Endodermal cell (in vitro differentiated cells): ENCODE results near the gene C1orf167. TPM values are rescaled to one million over a fixed set of nuclear protein-coding genes. Genes with fewer than 3 reads are reported as not detected.

Experiments
- DNase-seq: peaks from one replicate; pipeline ENCODE4 v3.0.0-alpha.2; 2017
- H3K27ac ChIP-seq: 2 replicates; pipeline ENCODE4 v1.5.1; 2013; ENCODE audit warnings: mild to moderate bottlenecking, low read depth, low read length, moderate library complexity
- H3K27me3 ChIP-seq: 2 replicates; pipeline ENCODE4 v1.6.1; 2013; ENCODE audit warnings: mild to moderate bottlenecking, low read length, moderate library complexity; ENCODE audit not compliant: insufficient read depth, control insufficient read depth, poor library complexity, severe bottlenecking
- H3K36me3 ChIP-seq: 2 replicates; pipeline ENCODE4 v1.7.0; 2013; ENCODE audit warnings: mild to moderate bottlenecking, low read length, moderate library complexity; ENCODE audit not compliant: control insufficient read depth, insufficient read depth
- H3K4me1 ChIP-seq: one replicate; pipeline ENCODE4 v1.7.0; 2013; ENCODE audit warnings: low read length; ENCODE audit not compliant: control insufficient read depth, insufficient read depth
- H3K4me3 ChIP-seq: 2 replicates; pipeline ENCODE4 v1.5.1; 2013; ENCODE audit warnings: mild to moderate bottlenecking, low read length, moderate library complexity
- H3K9ac ChIP-seq: 2 replicates; pipeline ENCODE4 v1.6.1; 2013; ENCODE audit warnings: mild to moderate bottlenecking, low read length, moderate library complexity; ENCODE audit not compliant: poor library complexity, severe bottlenecking; ENCODE audit errors: extremely low read depth
- H3K9me3 ChIP-seq: 2 replicates; pipeline ENCODE4 v1.6.1; 2013; ENCODE audit warnings: mild to moderate bottlenecking, low read length, moderate library complexity; ENCODE audit not compliant: control insufficient read depth
- H3K27ac Mint-ChIP-seq: 2 replicates; pipeline ENCODE4 v1.8.0; 2020; ENCODE audit warnings: mixed read lengths
- H3K27me3 Mint-ChIP-seq: 2 replicates; pipeline ENCODE4 v1.8.0; 2021; ENCODE audit warnings: mild to moderate bottlenecking, mixed read lengths; ENCODE audit not compliant: insufficient read depth
- H3K36me3 Mint-ChIP-seq: 2 replicates; pipeline ENCODE4 v1.8.0; 2020; ENCODE audit warnings: low read depth, mixed read lengths
- H3K4me1 Mint-ChIP-seq: 2 replicates; pipeline ENCODE4 v1.8.0; 2020; ENCODE audit warnings: mixed read lengths
- H3K4me3 Mint-ChIP-seq: 2 replicates; pipeline ENCODE4 v1.8.0; 2020; ENCODE audit warnings: mild to moderate bottlenecking, moderate library complexity, mixed read lengths
- H3K9me3 Mint-ChIP-seq: 2 replicates; pipeline ENCODE4 v1.8.0; 2020; ENCODE audit warnings: mild to moderate bottlenecking, mixed read lengths
- CTCF ChIP-seq: fragments of 200-600 bp; sonication (generic); conservative IDR thresholded peaks from 2 replicates; pipeline ENCODE4 v1.5.0; 2021; ENCODE audit warnings: antibody characterized with exemption, mild to moderate bottlenecking
- WGBS, 2 experiments: methylation state at CpG; one replicate each; pipeline versions ENCODE4 v1.1.5 to v1.1.7; 2013; ENCODE audit warnings: missing lambda C conversion rate in 2 of 2, mixed read lengths in 1 of 2; ENCODE audit not compliant: insufficient coverage in 1 of 2, insufficient read length in 1 of 2; 5-methylcytosine and 5-hydroxymethylcytosine counted together
- total RNA-seq, 2 donors: library from RNA; stranded (reverse); fragmentation: NEBNext Ultra II Directional in 1 of 2; extraction: Animal tissue kit (Norgen Biotek cat#: 25700) in 1 of 2; gene quantifications; 2 replicates in 1 of 2; 3 replicates in 1 of 2; pipeline ENCODE4 v1.2.1, GENCODE V29; 2021

The C1orf167 gene
- total RNA-seq, 2 donors from 2014 or later: 0.95 to 1.4 TPM

GRCh38 chr1:11768821-11769220, 6.8 kb downstream of the C1orf167 start:
- H3K4me1 ChIP-seq: no peaks in the 10 kb centered on the region
- peaks cover 6% of the 10 kb centered on the region for H3K27me3 Mint-ChIP-seq
- no peak for DNase-seq
- no peak for TF ChIP-seq CTCF
- 83% methylated on average over 4 of the region's 4 CpGs; no CpG with 5 or more reads in 1 of the 2 experiments for whole genome bisulfite sequencing, 2 experiments
- no peaks in the 10 kb centered on the region for H3K9me3 Mint-ChIP-seq
- H3K4me3 Mint-ChIP-seq: no peak overlapping the region
- no peaks in the 10 kb centered on the region for H3K27me3 ChIP-seq
- H3K4me3 ChIP-seq: no peak overlapping the region
- no peaks in the 10 kb centered on the region for H3K9me3 ChIP-seq
- H3K9ac ChIP-seq: no peak overlapping the region
- no peak overlapping the region for H3K27ac Mint-ChIP-seq
- no peak overlapping the region for H3K27ac ChIP-seq
- no peaks in the 10 kb centered on the region for H3K36me3 Mint-ChIP-seq
- H3K36me3 ChIP-seq: no peaks in the 10 kb centered on the region
- no peaks in the 10 kb centered on the region for H3K4me1 Mint-ChIP-seq

GRCh38 chr1:11769274-11769673, 7.3 kb downstream of the C1orf167 start:
- no peak overlapping the region for H3K27ac Mint-ChIP-seq
- no peak for DNase-seq
- Histone ChIP-seq H3K36me3 (no peaks in the 10 kb centered on the region), H3K27ac (no peak overlapping the region), H3K9me3 (no peaks in the 10 kb centered on the region), H3K4me3 (no peak overlapping the region), H3K4me1 (no peaks in the 10 kb centered on the region), H3K27me3 (no peaks in the 10 kb centered on the region), H3K9ac (no peak overlapping the region)
- no peak overlapping the region for H3K4me3 Mint-ChIP-seq
- WGBS, 2 experiments: 93 to 95% methylated on average over 4 of the region's 4 CpGs
- no peaks in the 10 kb centered on the region for H3K4me1 Mint-ChIP-seq
- H3K27me3 Mint-ChIP-seq: peaks cover 5% of the 10 kb centered on the region
- no peaks in the 10 kb centered on the region for H3K9me3 Mint-ChIP-seq
- H3K36me3 Mint-ChIP-seq: no peaks in the 10 kb centered on the region
- TF ChIP-seq CTCF: no peak

GRCh38 chr1:11770011-11770410, 8.0 kb downstream of the C1orf167 start:
- no peak overlapping the region for H3K4me3 ChIP-seq
- TF ChIP-seq CTCF: no peak
- H3K4me3 Mint-ChIP-seq: no peak overlapping the region

More at GRCh38 chr1:11770011-11770410, 8.0 kb downstream of the C1orf167 start:
- peaks cover 5% of the 10 kb centered on the region for H3K27me3 Mint-ChIP-seq
- H3K27ac ChIP-seq: no peak overlapping the region
- no peaks in the 10 kb centered on the region for H3K36me3 ChIP-seq
- no peaks in the 10 kb centered on the region for H3K4me1 Mint-ChIP-seq
- H3K9me3 Mint-ChIP-seq: no peaks in the 10 kb centered on the region
- no peak overlapping the region for H3K9ac ChIP-seq
- no peaks in the 10 kb centered on the region for H3K36me3 Mint-ChIP-seq
- H3K27me3 ChIP-seq: no peaks in the 10 kb centered on the region
- H3K9me3 ChIP-seq: no peaks in the 10 kb centered on the region
- H3K27ac Mint-ChIP-seq: no peak overlapping the region
- no peaks in the 10 kb centered on the region for H3K4me1 ChIP-seq
- DNase-seq: no peak
